Measurements from ENCODE around the gene IPPK.

Gene IPPK

GRCh38 chr9:92666912-92667532, 2.9 kb downstream of the IPPK start:
- DNase-seq: no peak
- Mint-ChIP-seq H3K4me3 (no peak overlapping the region), H3K27me3 (no peaks in the 10 kb centered on the region), H3K4me1 (peaks cover 73% of the 10 kb centered on the region), H3K9me3 (no peaks in the 10 kb centered on the region), H3K27ac (peak overlapping the region in 1 of 2 donors; percentile 82)
- ATAC-seq: no peak

GRCh38 chr9:92666236-92666635, 3.7 kb downstream of the IPPK start:
- Mint-ChIP-seq H3K27ac (peak overlapping the region in 1 of 2 donors; percentile 3), H3K4me3 (no peak overlapping the region), H3K27me3 (no peaks in the 10 kb centered on the region), H3K4me1 (peaks cover 75% of the 10 kb centered on the region), H3K9me3 (no peaks in the 10 kb centered on the region)
- no peak for DNase-seq
- no peak for ATAC-seq

GRCh38 chr9:92665836-92666235, 4.1 kb downstream of the IPPK start:
- no peaks in the 10 kb centered on the region for H3K9me3 Mint-ChIP-seq
- ATAC-seq: no peak
- peak overlapping the region in 1 of 2 donors; percentile 3 for H3K4me3 Mint-ChIP-seq
- DNase-seq: no peak
- H3K4me1 Mint-ChIP-seq: peaks cover 75% of the 10 kb centered on the region
- peak overlapping the region; percentile 3 to 19 for H3K27ac Mint-ChIP-seq
- no peaks in the 10 kb centered on the region for H3K27me3 Mint-ChIP-seq

- Mint-ChIP-seq H3K4me3 (peak overlapping the region; percentile 44 to 68), H3K4me1 (peaks cover 81% of the 10 kb centered on the region), H3K27ac (peak overlapping the region; percentile 37 to 77), H3K9me3 (no peaks in the 10 kb centered on the region), H3K27me3 (no peaks in the 10 kb centered on the region)
- DNase-seq (peak; percentile 14 to 51), ATAC-seq (peak; percentile 80)
These were observed 5.4 kb downstream of the IPPK start for GRCh38 chr9:92664394-92665152.

GRCh38 chr9:92663951-92664350, 6.0 kb downstream of the IPPK start:
- H3K27me3 Mint-ChIP-seq: no peaks in the 10 kb centered on the region
- H3K4me3 Mint-ChIP-seq: no peak overlapping the region
- H3K9me3 Mint-ChIP-seq: no peaks in the 10 kb centered on the region
- H3K27ac Mint-ChIP-seq: no peak overlapping the region
- H3K4me1 Mint-ChIP-seq: peaks cover 79% of the 10 kb centered on the region
- no peak for ATAC-seq
- no peak for DNase-seq

DNA sequence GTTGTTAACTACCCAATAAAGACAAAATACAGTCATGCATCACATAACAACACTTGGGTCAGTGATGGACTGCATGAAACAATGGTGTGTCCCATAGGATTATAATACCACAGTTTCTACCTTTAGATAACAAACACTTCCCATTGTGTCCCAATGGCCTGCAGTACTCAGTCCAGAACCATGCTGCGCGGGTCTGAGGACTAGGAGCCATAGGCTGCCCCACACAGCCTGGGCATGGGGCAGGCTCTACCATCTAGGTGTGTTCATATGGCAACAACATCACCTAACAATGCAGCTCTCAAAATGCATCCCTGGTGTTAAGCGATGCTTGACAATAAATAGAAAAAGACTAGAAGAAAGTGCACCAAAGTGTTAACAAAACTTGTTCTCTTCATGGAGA, 6.8 kb downstream of the IPPK start:
- Mint-ChIP-seq H3K4me3 (no peak overlapping the region), H3K4me1 (peaks cover 74% of the 10 kb centered on the region), H3K27ac (no peak overlapping the region), H3K9me3 (no peaks in the 10 kb centered on the region), H3K27me3 (no peaks in the 10 kb centered on the region)
- no peak for ATAC-seq
- DNase-seq: no peak

- H3K27ac Mint-ChIP-seq: peak overlapping the region in 1 of 2 donors; percentile 2
These were observed 8.2 kb downstream of the IPPK start for GRCh38 chr9:92661743-92662142.

DNA sequence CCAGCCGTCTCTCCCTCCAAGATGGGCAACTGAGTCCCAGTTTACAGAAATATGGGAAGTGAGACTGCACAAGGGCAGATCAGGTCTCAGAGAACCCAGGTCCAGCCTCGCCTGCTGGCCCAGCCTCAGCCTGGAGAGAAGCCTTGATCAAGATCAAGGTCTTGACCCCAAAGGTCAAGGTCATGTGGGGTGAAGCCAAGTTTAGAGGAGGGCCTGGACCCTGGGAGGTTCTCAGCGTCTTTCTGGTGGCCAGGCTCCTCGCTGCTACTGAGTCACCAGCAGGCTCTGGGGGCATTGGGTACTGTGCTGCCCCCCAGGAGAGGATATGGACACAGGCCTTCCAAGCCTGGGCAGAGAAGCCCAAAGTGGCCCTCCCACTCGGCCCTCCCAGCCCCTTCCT, 8.8 kb downstream of the IPPK start:
- Mint-ChIP-seq H3K4me3 (no peak overlapping the region), H3K27ac (peak overlapping the region; percentile 29 to 67), H3K27me3 (no peaks in the 10 kb centered on the region), H3K9me3 (no peaks in the 10 kb centered on the region), H3K4me1 (peaks cover 62% of the 10 kb centered on the region)
- no peak for DNase-seq
- ATAC-seq: no peak

More at GRCh38 chr9:92661743-92662142, 8.2 kb downstream of the IPPK start:
- H3K9me3 Mint-ChIP-seq: no peaks in the 10 kb centered on the region
- DNase-seq: no peak
- H3K4me1 Mint-ChIP-seq: peaks cover 68% of the 10 kb centered on the region
- H3K27me3 Mint-ChIP-seq: no peaks in the 10 kb centered on the region
- H3K4me3 Mint-ChIP-seq: no peak overlapping the region
- no peak for ATAC-seq

DNA sequence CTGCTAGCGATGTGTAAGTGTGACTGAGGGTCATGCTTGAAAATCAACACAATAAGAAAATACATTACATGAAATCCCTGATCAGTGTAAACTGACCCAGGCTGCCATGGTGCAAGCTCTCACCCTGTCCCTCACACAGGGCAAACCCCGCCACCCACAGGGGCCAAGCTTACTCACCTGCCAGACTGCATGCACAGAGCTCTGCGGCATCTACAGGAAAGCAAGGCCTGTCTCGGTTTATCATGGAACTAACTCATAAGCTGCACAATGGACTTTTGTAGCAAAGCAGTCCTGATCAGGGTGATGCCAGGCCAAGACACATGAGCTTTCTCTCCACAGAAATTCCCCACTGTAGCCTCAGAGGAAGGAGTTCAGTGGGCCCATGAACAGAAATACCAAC, 9.7 kb downstream of the IPPK start:
- Mint-ChIP-seq H3K9me3 (no peaks in the 10 kb centered on the region), H3K4me1 (peaks cover 55% of the 10 kb centered on the region), H3K27me3 (no peaks in the 10 kb centered on the region), H3K4me3 (no peak overlapping the region), H3K27ac (no peak overlapping the region)
- no peak for DNase-seq
- no peak for ATAC-seq

GRCh38 chr9:92659601-92660000, 10.3 kb downstream of the IPPK start:
- no peak overlapping the region for H3K27ac Mint-ChIP-seq
- ATAC-seq: no peak
- H3K9me3 Mint-ChIP-seq: no peaks in the 10 kb centered on the region
- H3K27me3 Mint-ChIP-seq: no peaks in the 10 kb centered on the region
- DNase-seq: no peak
- H3K4me3 Mint-ChIP-seq: no peak overlapping the region
- peaks cover 48% of the 10 kb centered on the region for H3K4me1 Mint-ChIP-seq

DNA sequence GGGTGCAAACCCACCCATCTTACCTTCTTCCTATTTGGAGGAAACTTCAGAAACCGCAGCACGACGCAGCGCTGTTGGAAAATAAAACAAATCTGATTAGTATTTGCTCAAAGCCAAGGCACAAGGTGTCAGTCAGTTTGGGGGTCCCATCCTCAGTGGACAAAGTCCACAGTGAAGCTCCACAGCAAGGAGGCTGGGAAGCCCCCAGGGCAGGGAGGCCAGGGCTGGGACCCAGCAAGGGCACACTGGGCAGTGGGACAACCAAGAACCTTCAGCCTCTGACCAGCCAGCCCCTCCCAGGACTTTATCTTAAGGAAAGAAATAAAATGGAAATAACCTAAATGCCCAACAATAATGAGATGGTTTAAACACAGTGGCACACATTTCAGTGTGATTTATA, 11.3 kb downstream of the IPPK start:
- Mint-ChIP-seq H3K27ac (no peak overlapping the region), H3K4me1 (peaks cover 38% of the 10 kb centered on the region), H3K4me3 (no peak overlapping the region), H3K27me3 (no peaks in the 10 kb centered on the region), H3K9me3 (no peaks in the 10 kb centered on the region)
- DNase-seq: no peak
- ATAC-seq: no peak

DNA sequence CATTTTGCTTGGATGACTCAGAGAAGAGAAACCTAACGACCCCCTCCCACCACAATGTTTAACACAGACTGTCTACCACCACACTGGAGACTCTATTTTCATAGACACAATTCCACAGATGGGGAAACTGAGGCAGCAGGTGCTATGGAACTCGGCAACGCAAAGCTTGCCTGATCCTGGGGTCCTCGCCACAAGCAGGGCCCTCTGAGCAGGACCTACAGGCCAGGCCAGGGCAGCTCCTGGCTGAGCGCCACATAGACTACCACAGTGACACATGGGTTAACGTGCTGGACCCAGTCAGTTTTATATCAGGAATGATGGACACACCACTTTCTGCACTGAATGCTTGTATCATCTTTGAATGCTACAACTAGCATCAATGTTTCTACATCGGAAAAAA, 11.8 kb downstream of the IPPK start:
- Mint-ChIP-seq H3K27me3 (no peaks in the 10 kb centered on the region), H3K27ac (no peak overlapping the region), H3K9me3 (no peaks in the 10 kb centered on the region), H3K4me1 (peaks cover 34% of the 10 kb centered on the region), H3K4me3 (no peak overlapping the region)
- ATAC-seq (no peak), DNase-seq (no peak)

DNA sequence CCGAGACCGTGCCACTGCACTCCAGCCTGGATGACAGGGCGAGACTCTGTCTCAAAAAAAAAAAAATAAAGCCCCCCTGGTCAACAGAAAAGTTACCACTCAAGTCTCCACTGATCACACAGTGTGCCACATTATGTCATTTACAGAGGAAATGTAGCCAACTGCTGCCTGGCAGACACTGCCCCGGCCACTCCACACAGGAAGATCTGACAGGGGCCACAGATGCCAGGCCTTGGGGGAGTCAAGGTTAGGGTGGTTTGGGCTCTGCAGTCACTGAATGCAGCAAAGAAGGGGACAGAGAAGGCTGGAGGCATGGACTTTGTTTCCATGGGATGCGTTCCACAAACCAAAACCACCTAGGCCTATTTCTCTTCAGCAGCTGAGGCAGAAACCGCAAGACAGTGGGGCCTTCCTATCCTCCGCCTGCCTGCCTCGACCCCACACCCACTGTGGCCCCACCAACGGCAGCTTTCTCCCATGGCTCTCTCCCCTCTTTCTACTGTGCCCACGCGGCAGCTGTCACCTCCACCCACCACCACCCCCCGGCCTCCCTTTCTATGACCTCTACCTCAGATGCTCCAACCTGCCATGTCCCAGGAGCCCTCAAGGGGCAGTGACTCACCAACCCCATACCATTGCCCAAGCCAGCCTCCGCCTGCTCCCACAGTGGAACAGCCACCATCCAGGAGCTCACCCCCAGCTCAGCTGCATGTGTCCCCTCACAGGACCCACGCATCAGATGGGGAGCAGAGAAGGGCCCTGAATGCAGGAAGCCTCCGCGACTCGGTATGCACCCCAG, 12.4 kb downstream of the IPPK start:
- ATAC-seq (no peak), DNase-seq (no peak)
- Mint-ChIP-seq H3K27ac (peak overlapping the region in 1 of 2 donors; percentile 16), H3K27me3 (no peaks in the 10 kb centered on the region), H3K9me3 (no peaks in the 10 kb centered on the region), H3K4me3 (no peak overlapping the region), H3K4me1 (peaks cover 30% of the 10 kb centered on the region)

- DNase-seq: no peak
- H3K9me3 Mint-ChIP-seq: no peaks in the 10 kb centered on the region
- no peak overlapping the region for H3K27ac Mint-ChIP-seq
- H3K4me1 Mint-ChIP-seq: peaks cover 21% of the 10 kb centered on the region
- no peak overlapping the region for H3K4me3 Mint-ChIP-seq
- H3K27me3 Mint-ChIP-seq: no peaks in the 10 kb centered on the region
- ATAC-seq: no peak
These were observed 13.4 kb downstream of the IPPK start for GRCh38 chr9:92656537-92656925.

DNA sequence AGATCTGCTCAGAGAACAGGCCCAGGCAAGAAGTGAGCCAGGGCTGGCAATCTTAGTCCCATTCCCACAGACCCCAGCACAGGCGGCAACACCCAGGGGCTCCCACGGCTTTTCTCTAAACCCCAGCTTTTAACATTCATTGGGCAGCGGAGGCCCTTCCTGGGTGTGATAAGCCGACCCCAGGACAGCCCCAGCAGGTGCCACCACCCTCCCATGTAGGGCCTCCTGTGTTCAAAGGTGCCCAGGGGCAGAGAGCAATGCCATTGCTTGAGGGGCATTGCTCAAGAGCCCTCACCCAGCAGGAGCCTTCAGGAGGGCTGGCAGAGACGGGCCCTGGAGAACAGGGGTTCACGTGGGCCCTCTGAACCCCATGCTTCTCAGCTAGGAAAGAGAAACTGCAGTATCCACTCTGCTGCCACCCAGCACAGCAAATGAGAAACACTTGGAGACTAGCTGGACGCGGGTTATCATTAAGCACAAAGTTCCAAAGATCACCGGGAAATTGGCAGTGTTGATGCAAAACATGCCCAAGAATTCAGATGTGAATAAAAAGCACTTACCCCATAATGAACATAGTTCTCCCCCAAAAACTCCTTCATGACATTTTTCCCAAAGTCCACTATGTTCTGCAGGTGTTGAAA, 13.9 kb downstream of the IPPK start:
- Mint-ChIP-seq H3K27me3 (no peaks in the 10 kb centered on the region), H3K9me3 (no peaks in the 10 kb centered on the region), H3K4me1 (peaks cover 18% of the 10 kb centered on the region), H3K4me3 (no peak overlapping the region), H3K27ac (peak overlapping the region in 1 of 2 donors; percentile 28)
- DNase-seq (no peak), ATAC-seq (no peak)
